OCI-LY1 (cell line): ENCODE measurements around the gene PYGO2.

Source experiments
- H2AFZ ChIP-seq: fragments of 200-600 bp; sonication (generic), shearing (Covaris generic); 2 replicates; pipeline ENCODE4 v1.6.0; 2014; ENCODE audit warnings: antibody characterized with exemption, mild to moderate bottlenecking, low read length
- H3F3A ChIP-seq: fragments of 200-600 bp; sonication (generic), shearing (Covaris generic); 2 replicates; pipeline ENCODE4 v1.6.0; 2014; ENCODE audit warnings: mild to moderate bottlenecking, antibody characterized with exemption, low read length, moderate library complexity; ENCODE audit not compliant: insufficient read depth
- H3K27ac ChIP-seq: fragments of 200-600 bp; sonication (generic); 2 replicates; pipeline ENCODE4 v1.5.1; 2014; ENCODE audit warnings: low read length, mixed run types, mild to moderate bottlenecking, low read depth; ENCODE audit not compliant: poor library complexity, severe bottlenecking
- H3K27me3 ChIP-seq: fragments of 200-600 bp; sonication (generic); 2 replicates; pipeline ENCODE4 v1.6.0; 2014; ENCODE audit warnings: antibody characterized with exemption, mild to moderate bottlenecking, low read length, moderate library complexity; ENCODE audit not compliant: insufficient read depth
- H3K36me3 ChIP-seq: fragments of 200-600 bp; sonication (generic); 2 replicates; pipeline ENCODE4 v1.6.1; 2014; ENCODE audit warnings: mild to moderate bottlenecking, antibody characterized with exemption, low read length, moderate library complexity, mixed read lengths; ENCODE audit not compliant: insufficient read depth
- H3K4me1 ChIP-seq: fragments of 200-600 bp; sonication (generic); 2 replicates; pipeline ENCODE4 v1.5.1; 2014; ENCODE audit warnings: mild to moderate bottlenecking, low read length, moderate library complexity; ENCODE audit not compliant: insufficient read depth, severe bottlenecking
- H3K4me2 ChIP-seq: fragments of 200-600 bp; sonication (generic), shearing (Covaris generic); 2 replicates; pipeline ENCODE4 v1.6.1; 2014; ENCODE audit warnings: low read length
- H3K4me3 ChIP-seq: fragments of 200-600 bp; sonication (generic); 2 replicates; pipeline ENCODE4 v1.5.1; 2014; ENCODE audit warnings: low read length, low read depth, mild to moderate bottlenecking, mixed read lengths; ENCODE audit not compliant: poor library complexity, severe bottlenecking
- H3K79me2 ChIP-seq: fragments of 200-600 bp; shearing (Covaris generic); 2 replicates; pipeline ENCODE4 v1.6.1; 2016; ENCODE audit warnings: mixed run types, low read length, mixed read lengths; ENCODE audit not compliant: insufficient read depth
- H3K9ac ChIP-seq: fragments of 200-600 bp; sonication (generic), shearing (Covaris generic); 2 replicates; pipeline ENCODE4 v1.6.1; 2014; ENCODE audit warnings: mild to moderate bottlenecking, low read length, mixed read lengths
- H3K9me2 ChIP-seq: fragments of 200-600 bp; sonication (generic), shearing (Covaris generic); 2 replicates; pipeline ENCODE4 v1.6.1; 2014; ENCODE audit warnings: low read depth, mild to moderate bottlenecking, low read length, mixed read lengths
- H3K9me3 ChIP-seq: fragments of 200-600 bp; shearing (Covaris generic); 2 replicates; pipeline ENCODE4 v1.6.1; 2014; ENCODE audit warnings: low read length, mixed read lengths
- H4K20me1 ChIP-seq: fragments of 200-600 bp; sonication (generic), shearing (Covaris generic); 2 replicates; pipeline ENCODE4 v1.6.0; 2016; ENCODE audit warnings: mild to moderate bottlenecking, low read length; ENCODE audit not compliant: insufficient read depth
- CTCF ChIP-seq: fragments of 200-600 bp; sonication (generic), shearing (Covaris generic); IDR thresholded peaks from 2 replicates; pipeline ENCODE4 v1.5.1; 2017; ENCODE audit warnings: mild to moderate bottlenecking, antibody characterized with exemption, low read length, moderate library complexity, mixed read lengths
- EZH2 ChIP-seq: fragments of 200-600 bp; sonication (generic), shearing (Covaris generic); IDR thresholded peaks from 2 replicates; pipeline ENCODE4 v1.8.0; 2017; ENCODE audit warnings: borderline replicate concordance, mixed run types, mild to moderate bottlenecking, antibody characterized with exemption, low read length, moderate library complexity, mixed read lengths

Gene PYGO2

GRCh38 chr1:154953611-154954038 lies 8.0 kb downstream of the PYGO2 start:
- H3K36me3 ChIP-seq, result peaks cover 12% of the 10 kb centered on the region; the same call in 1 of the 2 replicates
- H4K20me1 ChIP-seq, result no peaks in the 10 kb centered on the region
- peak overlapping the region; percentile 21; the same call in 1 of the 2 replicates for H3K9ac ChIP-seq
- no peaks in the 10 kb centered on the region for H3F3A ChIP-seq
- H3K4me1 ChIP-seq, result peaks cover 64% of the 10 kb centered on the region
- peak overlapping the region; percentile 74; the same call in 1 of the 2 replicates for H3K4me2 ChIP-seq
- H3K9me3 ChIP-seq, result no peaks in the 10 kb centered on the region
- H3K27ac ChIP-seq, result peak overlapping the region; percentile 89
- H2AFZ ChIP-seq, result no peak overlapping the region
- peak overlapping the region; percentile 49 for H3K4me3 ChIP-seq
- no peak for TF ChIP-seq EZH2
- H3K79me2 ChIP-seq, result no peaks in the 10 kb centered on the region
- no peaks in the 10 kb centered on the region for H3K9me2 ChIP-seq
- no peaks in the 10 kb centered on the region for H3K27me3 ChIP-seq

- H3K9me2 ChIP-seq, result no peaks in the 10 kb centered on the region
- no peaks in the 10 kb centered on the region for H4K20me1 ChIP-seq
- TF ChIP-seq CTCF, result no peak
- no peak for TF ChIP-seq EZH2
- peak overlapping the region; percentile 21; the same call in 1 of the 2 replicates for H3K9ac ChIP-seq
- H3F3A ChIP-seq, result no peaks in the 10 kb centered on the region
- no peaks in the 10 kb centered on the region for H3K9me3 ChIP-seq
- no peaks in the 10 kb centered on the region for H3K79me2 ChIP-seq
- H3K36me3 ChIP-seq, result peaks cover 8% of the 10 kb centered on the region; the same call in 1 of the 2 replicates
- no peak overlapping the region for H2AFZ ChIP-seq
- peak overlapping the region; percentile 74; the same call in 1 of the 2 replicates for H3K4me2 ChIP-seq
- no peaks in the 10 kb centered on the region for H3K27me3 ChIP-seq
- H3K27ac ChIP-seq, result peak overlapping the region; percentile 89
- H3K4me3 ChIP-seq, result peak overlapping the region; percentile 49
- H3K4me1 ChIP-seq, result peaks cover 64% of the 10 kb centered on the region
Measured at GRCh38 chr1:154952664-154953063, 8.9 kb downstream of the PYGO2 start.

GRCh38 chr1:154951901-154952657 lies 9.5 kb downstream of the PYGO2 start:
- H3K27me3 ChIP-seq, result no peaks in the 10 kb centered on the region
- H3K9me2 ChIP-seq, result no peaks in the 10 kb centered on the region
- peaks cover 8% of the 10 kb centered on the region; the same call in 1 of the 2 replicates for H3K36me3 ChIP-seq
- no peaks in the 10 kb centered on the region for H3K79me2 ChIP-seq
- no peak overlapping the region for H2AFZ ChIP-seq
- H3K27ac ChIP-seq, result peak overlapping the region; percentile 89
- H3F3A ChIP-seq, result no peaks in the 10 kb centered on the region
- H3K9ac ChIP-seq, result peak overlapping the region; percentile 57; the same call in 1 of the 2 replicates
- TF ChIP-seq EZH2, result no peak
- no peak for TF ChIP-seq CTCF
- no peaks in the 10 kb centered on the region for H4K20me1 ChIP-seq
- peak overlapping the region; percentile 49 for H3K4me3 ChIP-seq
- H3K4me2 ChIP-seq, result peak overlapping the region; percentile 74
- H3K9me3 ChIP-seq, result no peaks in the 10 kb centered on the region
- peaks cover 64% of the 10 kb centered on the region for H3K4me1 ChIP-seq
